GM20000 (cell line): Measurements from ENCODE around the gene NISCH.

ENCODE experiments used
- DNase-seq: peaks from one replicate; pipeline ENCODE4 v3.0.0; 2012; ENCODE audit warnings: low spot score
- TF ChIP-seq, protein P1 (sequence below): IDR thresholded peaks from 2 replicates; pipeline ENCODE4 v1.5.1; 2012; ENCODE audit warnings: mild to moderate bottlenecking, control low read depth; ENCODE audit errors: extremely low read depth, missing control alignments

The NISCH gene

DNA sequence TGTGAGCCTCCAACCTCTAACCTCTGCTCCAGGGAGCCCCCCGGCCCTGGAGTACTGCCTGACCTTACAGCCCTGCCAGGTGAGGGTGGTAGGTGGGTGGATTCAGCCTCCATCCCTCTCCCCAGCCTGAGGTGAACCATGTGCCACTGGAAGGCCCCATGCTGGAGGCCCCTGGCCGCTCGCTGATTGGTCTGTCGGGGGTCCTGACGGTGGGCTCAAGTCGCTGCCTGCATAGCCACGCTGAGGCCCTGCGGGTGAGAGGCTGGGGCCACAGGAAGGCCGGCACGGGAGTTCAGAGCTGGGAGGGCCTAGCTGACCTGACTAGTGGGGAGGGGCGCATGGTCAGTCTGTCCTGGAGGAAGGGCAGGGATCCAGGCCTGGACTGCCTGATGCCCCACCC, 59.2 kb downstream of the NISCH start:
- TF ChIP-seq, protein P1, sequence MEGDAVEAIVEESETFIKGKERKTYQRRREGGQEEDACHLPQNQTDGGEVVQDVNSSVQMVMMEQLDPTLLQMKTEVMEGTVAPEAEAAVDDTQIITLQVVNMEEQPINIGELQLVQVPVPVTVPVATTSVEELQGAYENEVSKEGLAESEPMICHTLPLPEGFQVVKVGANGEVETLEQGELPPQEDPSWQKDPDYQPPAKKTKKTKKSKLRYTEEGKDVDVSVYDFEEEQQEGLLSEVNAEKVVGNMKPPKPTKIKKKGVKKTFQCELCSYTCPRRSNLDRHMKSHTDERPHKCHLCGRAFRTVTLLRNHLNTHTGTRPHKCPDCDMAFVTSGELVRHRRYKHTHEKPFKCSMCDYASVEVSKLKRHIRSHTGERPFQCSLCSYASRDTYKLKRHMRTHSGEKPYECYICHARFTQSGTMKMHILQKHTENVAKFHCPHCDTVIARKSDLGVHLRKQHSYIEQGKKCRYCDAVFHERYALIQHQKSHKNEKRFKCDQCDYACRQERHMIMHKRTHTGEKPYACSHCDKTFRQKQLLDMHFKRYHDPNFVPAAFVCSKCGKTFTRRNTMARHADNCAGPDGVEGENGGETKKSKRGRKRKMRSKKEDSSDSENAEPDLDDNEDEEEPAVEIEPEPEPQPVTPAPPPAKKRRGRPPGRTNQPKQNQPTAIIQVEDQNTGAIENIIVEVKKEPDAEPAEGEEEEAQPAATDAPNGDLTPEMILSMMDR, result no peak
- DNase-seq, result no peak

DNA sequence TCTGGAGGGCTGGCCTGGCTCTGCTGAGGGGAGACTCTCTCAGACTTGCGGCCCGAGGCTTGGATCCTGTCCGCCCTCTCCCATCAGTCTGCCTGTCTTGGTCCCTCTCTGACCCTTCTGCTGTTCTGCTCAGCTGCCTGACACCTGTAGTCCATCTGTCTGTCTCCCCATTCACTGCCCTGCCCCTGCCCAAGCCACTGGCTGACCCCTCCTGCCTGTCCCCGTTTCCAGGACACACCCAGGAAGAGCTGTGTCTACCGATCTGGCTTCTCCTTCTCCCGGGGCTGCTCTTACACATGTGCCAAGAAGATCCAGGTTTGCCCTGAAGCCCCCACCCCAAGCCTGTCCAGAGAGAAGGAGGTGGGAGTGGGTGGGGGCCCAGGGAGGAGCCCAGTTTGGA, 59.8 kb downstream of the NISCH start:
- no peak for DNase-seq
- TF ChIP-seq, protein P1, result no peak

DNA sequence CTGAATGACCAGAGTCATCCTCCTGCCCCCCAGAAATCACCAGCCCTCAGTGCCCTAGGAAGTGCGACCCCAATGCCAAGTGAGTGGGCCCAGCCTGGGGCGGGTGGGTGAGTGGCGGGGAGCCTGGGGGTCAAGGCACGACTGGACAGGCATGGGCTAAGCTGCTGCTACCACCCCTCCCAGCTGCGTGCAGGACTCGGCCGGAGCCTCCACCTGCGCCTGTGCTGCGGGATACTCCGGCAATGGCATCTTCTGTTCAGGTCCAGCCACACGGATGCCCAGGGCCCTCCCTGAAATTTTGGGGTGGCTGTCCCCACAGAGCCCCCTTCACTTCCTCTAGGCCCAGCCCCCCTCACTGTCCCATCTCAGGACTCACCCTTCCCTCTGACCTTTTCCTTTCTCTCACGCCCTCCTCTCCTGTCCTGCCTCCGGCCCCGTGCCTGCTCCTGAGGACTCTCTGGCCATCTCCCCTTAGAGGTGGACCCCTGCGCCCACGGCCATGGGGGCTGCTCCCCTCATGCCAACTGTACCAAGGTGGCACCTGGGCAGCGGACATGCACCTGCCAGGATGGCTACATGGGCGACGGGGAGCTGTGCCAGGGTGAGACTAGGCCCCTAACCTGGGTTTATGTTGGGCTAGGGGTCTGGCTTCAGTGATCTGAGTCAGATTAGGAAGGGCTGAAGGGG, 61.2 kb downstream of the NISCH start:
- DNase-seq, result no peak
- TF ChIP-seq, protein P1, result no peak

- DNase-seq, result no peak
- TF ChIP-seq, protein P1, result no peak
Observed at GRCh38 chr3:52517796-52518722, 62.7 kb downstream of the NISCH start.

GRCh38 chr3:52518723-52519444, 63.5 kb downstream of the NISCH start:
- TF ChIP-seq, protein P1, result no peak
- no peak for DNase-seq

DNA sequence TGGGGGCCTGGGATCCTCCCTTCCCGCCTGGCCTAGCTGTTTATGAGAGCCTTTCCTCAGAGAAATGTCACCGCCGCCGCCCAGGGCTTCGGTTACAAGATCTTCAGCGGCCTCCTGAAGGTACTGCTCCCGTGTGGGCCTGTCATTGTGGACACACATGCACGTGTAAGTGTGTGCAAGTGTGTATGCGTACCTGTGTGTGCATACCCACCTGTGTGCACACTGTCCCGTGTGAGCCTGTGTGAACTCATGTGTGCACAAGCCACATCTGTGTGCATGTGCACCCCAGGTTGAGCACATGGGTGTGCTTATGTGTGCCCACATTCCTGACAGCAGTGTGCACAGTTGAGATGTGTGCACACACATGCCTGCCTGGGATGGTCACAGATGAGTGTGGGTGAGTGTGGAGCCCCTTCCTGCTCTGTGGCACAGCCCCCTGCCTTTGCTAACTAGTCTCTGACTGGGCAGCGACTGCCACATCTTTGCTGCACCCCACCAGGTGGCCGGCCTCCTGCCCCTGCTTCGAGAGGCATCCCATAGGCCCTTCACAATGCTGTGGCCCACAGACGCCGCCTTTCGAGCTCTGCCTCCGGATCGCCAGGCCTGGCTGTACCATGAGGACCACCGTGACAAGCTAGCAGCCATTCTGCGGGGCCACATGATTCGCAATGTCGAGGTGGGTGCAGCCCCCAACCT, 64.2 kb downstream of the NISCH start:
- TF ChIP-seq, protein P1, result no peak
- no peak for DNase-seq
